Neural progenitor cell (in vitro differentiated cells): ENCODE results near the gene CAPG. TPM values are rescaled to one million over a fixed set of nuclear protein-coding genes. Genes with fewer than 3 reads are reported as not detected.
"Not testable (repeated sequence)": the region's sequence is repeated elsewhere in the genome, so short reads cannot be mapped to it uniquely, and the experiment has no call there.

Source experiments
- DNase-seq: peaks from one replicate; pipeline ENCODE4 v3.0.0-alpha.2; 2016; ENCODE audit warnings: low spot score
- H2AFZ ChIP-seq: fragments of 200-600 bp; sonication (generic); replicated peaks from 2 replicates; pipeline ENCODE4 v1.6.1; 2016; ENCODE audit warnings: antibody characterized with exemption
- H3F3A ChIP-seq: fragments of 200-600 bp; sonication (generic); 2 replicates; pipeline ENCODE4 v1.6.1; 2016; ENCODE audit warnings: antibody characterized with exemption, low read depth
- H3K27ac ChIP-seq: fragments of 200-600 bp; sonication (generic); 2 replicates; pipeline ENCODE4 v1.5.1; 2016; ENCODE audit warnings: mild to moderate bottlenecking
- H3K27me3 ChIP-seq: fragments of 200-600 bp; sonication (generic); 2 replicates; pipeline ENCODE4 v1.6.1; 2016; ENCODE audit warnings: mild to moderate bottlenecking, moderate library complexity
- H3K36me3 ChIP-seq: fragments of 200-600 bp; sonication (generic); 2 replicates; pipeline ENCODE4 v1.5.1; 2016
- H3K4me1 ChIP-seq: fragments of 200-600 bp; sonication (generic); 2 replicates; pipeline ENCODE4 v1.6.1; 2016; ENCODE audit warnings: mixed run types
- H3K4me2 ChIP-seq: fragments of 200-600 bp; sonication (generic); 2 replicates; pipeline ENCODE4 v1.6.1; 2016
- H3K4me3 ChIP-seq: fragments of 200-600 bp; sonication (generic); 2 replicates; pipeline ENCODE4 v1.5.1; 2016
- H3K79me2 ChIP-seq: fragments of 200-600 bp; sonication (generic); 2 replicates; pipeline ENCODE4 v1.6.1; 2016; ENCODE audit warnings: low read depth
- H3K9ac ChIP-seq: fragments of 200-600 bp; sonication (generic); 2 replicates; pipeline ENCODE4 v1.6.1; 2016
- H3K9me3 ChIP-seq: fragments of 200-600 bp; sonication (generic); 2 replicates; pipeline ENCODE4 v1.5.1; 2016; ENCODE audit warnings: low read depth
- H4K20me1 ChIP-seq: fragments of 200-600 bp; sonication (generic); 2 replicates; pipeline ENCODE4 v1.6.1; 2016; ENCODE audit warnings: low read depth
- H3K27ac Mint-ChIP-seq: 3 replicates; pipeline ENCODE4 v1.8.0; 2021; ENCODE audit warnings: mixed read lengths
- H3K27me3 Mint-ChIP-seq: 2 replicates; pipeline ENCODE4 v1.8.0; 2022; ENCODE audit warnings: low read depth, mild to moderate bottlenecking, inconsistent platforms, moderate library complexity, mixed read lengths; ENCODE audit not compliant: insufficient read depth
- H3K36me3 Mint-ChIP-seq: 3 replicates; pipeline ENCODE4 v1.8.0; 2021; ENCODE audit warnings: mixed read lengths
- H3K4me1 Mint-ChIP-seq: 3 replicates; pipeline ENCODE4 v1.8.0; 2021; ENCODE audit warnings: mixed read lengths
- H3K4me3 Mint-ChIP-seq: 3 replicates; pipeline ENCODE4 v1.8.0; 2021; ENCODE audit warnings: mild to moderate bottlenecking, moderate library complexity, mixed read lengths
- H3K9me3 Mint-ChIP-seq: 3 replicates; pipeline ENCODE4 v1.8.0; 2020; ENCODE audit warnings: mixed read lengths
- CTCF ChIP-seq: fragments of 200-600 bp; sonication (generic); IDR thresholded peaks from 2 replicates; pipeline ENCODE4 v1.5.1; 2017; ENCODE audit warnings: antibody characterized with exemption, mild to moderate bottlenecking
- EZH2 ChIP-seq: fragments of 200-600 bp; sonication (generic); IDR thresholded peaks from 2 replicates; pipeline ENCODE4 v1.6.1; 2017; ENCODE audit warnings: antibody characterized with exemption, mild to moderate bottlenecking, moderate library complexity
- EZH2phosphoT487 ChIP-seq: fragments of 200-600 bp; sonication (generic); IDR thresholded peaks from 2 replicates; pipeline ENCODE4 v1.6.1; 2017; ENCODE audit warnings: antibody characterized with exemption
- total RNA-seq: library from RNA; depleted of rRNA; stranded (reverse); fragments of >200 nt; gene quantifications from 2 replicates; pipeline ENCODE4 v1.2.3, GENCODE V29; 2015; ENCODE audit warnings: low replicate concordance

CAPG gene
- total RNA-seq, 1 donor from 2014 or later = 23.9 TPM

GRCh38 chr2:85440729-85441128 is 30.6 kb upstream of the CAPG start:
- DNase-seq = no peak

GRCh38 chr2:85439986-85440385 is 29.8 kb upstream of the CAPG start:
- H3K4me3 Mint-ChIP-seq = no peak overlapping the region
- no peaks in the 10 kb centered on the region for H3K36me3 ChIP-seq
- H3K4me3 ChIP-seq = no peak overlapping the region
- H3K27me3 ChIP-seq = peaks cover 11% of the 10 kb centered on the region
- no peaks in the 10 kb centered on the region for H3K79me2 ChIP-seq
- H2AFZ ChIP-seq = no peak overlapping the region
- H3K27me3 Mint-ChIP-seq = peaks cover 15% of the 10 kb centered on the region
- H3F3A ChIP-seq = peaks cover 17% of the 10 kb centered on the region
- peaks cover 32% of the 10 kb centered on the region for H3K4me1 Mint-ChIP-seq
- H3K27ac Mint-ChIP-seq = no peak overlapping the region
- H3K4me1 ChIP-seq = peaks cover 11% of the 10 kb centered on the region
- TF ChIP-seq EZH2 = no peak
- TF ChIP-seq EZH2phosphoT487 = no peak
- TF ChIP-seq CTCF = no peak
- no peak for DNase-seq
- H3K27ac ChIP-seq = no peak overlapping the region
- H3K9me3 ChIP-seq = no peaks in the 10 kb centered on the region
- H3K9ac ChIP-seq = no peak overlapping the region
- no peaks in the 10 kb centered on the region for H3K36me3 Mint-ChIP-seq
- no peaks in the 10 kb centered on the region for H3K9me3 Mint-ChIP-seq
- H3K4me2 ChIP-seq = no peak overlapping the region
- no peaks in the 10 kb centered on the region for H4K20me1 ChIP-seq

More at GRCh38 chr2:85440729-85441128, 30.6 kb upstream of the CAPG start:
- H3F3A ChIP-seq = peaks cover 17% of the 10 kb centered on the region
- no peaks in the 10 kb centered on the region for H3K9me3 Mint-ChIP-seq
- no peaks in the 10 kb centered on the region for H3K79me2 ChIP-seq
- H3K36me3 Mint-ChIP-seq = no peaks in the 10 kb centered on the region
- no peak overlapping the region for H3K27ac ChIP-seq
- peaks cover 15% of the 10 kb centered on the region for H3K27me3 Mint-ChIP-seq
- H3K4me3 Mint-ChIP-seq = no peak overlapping the region
- peaks cover 11% of the 10 kb centered on the region for H3K4me1 ChIP-seq
- no peaks in the 10 kb centered on the region for H4K20me1 ChIP-seq
- no peak overlapping the region for H3K9ac ChIP-seq
- no peak for TF ChIP-seq EZH2phosphoT487
- no peak for TF ChIP-seq EZH2
- no peak for TF ChIP-seq CTCF
- no peaks in the 10 kb centered on the region for H3K36me3 ChIP-seq
- H3K27me3 ChIP-seq = peaks cover 11% of the 10 kb centered on the region
- H3K4me3 ChIP-seq = no peak overlapping the region
- peak overlapping the region; percentile 35 for H3K27ac Mint-ChIP-seq
- H3K9me3 ChIP-seq = no peaks in the 10 kb centered on the region
- H3K4me2 ChIP-seq = no peak overlapping the region
- no peak overlapping the region for H2AFZ ChIP-seq
- peaks cover 28% of the 10 kb centered on the region for H3K4me1 Mint-ChIP-seq

- not testable (repeated sequence) for H3K9ac ChIP-seq, DNase-seq, H3K79me2 ChIP-seq, H3K4me2 ChIP-seq, H3K36me3 Mint-ChIP-seq, H4K20me1 ChIP-seq, H3K4me3 Mint-ChIP-seq, H3K9me3 ChIP-seq, H3K27ac ChIP-seq, H2AFZ ChIP-seq, H3K27ac Mint-ChIP-seq, H3K4me3 ChIP-seq, H3K36me3 ChIP-seq, H3K9me3 Mint-ChIP-seq
- Histone ChIP-seq H3F3A (peaks cover 17% of the 10 kb centered on the region), H3K4me1 (peaks cover 11% of the 10 kb centered on the region), H3K27me3 (peaks cover 11% of the 10 kb centered on the region)
- Mint-ChIP-seq H3K4me1 (peaks cover 33% of the 10 kb centered on the region), H3K27me3 (peaks cover 15% of the 10 kb centered on the region)
Measured at GRCh38 chr2:85439569-85439968, 29.4 kb upstream of the CAPG start.

DNA sequence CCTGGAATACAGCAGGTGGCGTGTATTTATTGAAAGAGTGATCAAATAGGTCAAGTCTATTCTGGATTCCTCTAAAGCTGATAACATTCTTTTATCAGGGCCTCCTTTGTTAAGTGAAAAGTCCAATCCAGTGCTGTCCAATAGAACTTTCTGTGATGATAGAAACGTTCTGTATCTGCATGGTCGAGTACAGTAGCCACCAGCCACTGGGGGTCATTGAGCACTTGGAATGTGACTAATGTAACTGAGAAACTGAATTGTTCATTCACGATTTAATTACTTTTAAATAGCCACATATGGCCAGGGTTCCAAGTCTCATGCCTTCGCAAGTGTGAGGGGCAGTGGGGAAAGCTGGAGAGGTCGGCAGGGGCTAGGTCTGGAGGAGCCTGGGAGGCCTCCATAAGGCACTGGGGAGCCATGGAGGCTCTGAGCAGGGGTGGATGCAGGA is 28.9 kb upstream of the CAPG start:
- TF ChIP-seq EZH2phosphoT487 (no peak), EZH2 (no peak), CTCF (no peak)
- Histone ChIP-seq H2AFZ (peak overlapping the region; percentile 88), H3K4me1 (peaks cover 11% of the 10 kb centered on the region), H3K36me3 (no peaks in the 10 kb centered on the region), H3K9ac (no peak overlapping the region), H3F3A (peaks cover 17% of the 10 kb centered on the region), H3K4me3 (no peak overlapping the region), H3K4me2 (peak overlapping the region; percentile 83), H4K20me1 (no peaks in the 10 kb centered on the region), H3K9me3 (no peaks in the 10 kb centered on the region), H3K27me3 (peaks cover 11% of the 10 kb centered on the region), H3K27ac (no peak overlapping the region), H3K79me2 (no peaks in the 10 kb centered on the region)
- DNase-seq = no peak
- H3K4me3 Mint-ChIP-seq = no peak overlapping the region
- no peaks in the 10 kb centered on the region for H3K9me3 Mint-ChIP-seq
- H3K4me1 Mint-ChIP-seq = peaks cover 38% of the 10 kb centered on the region
- H3K27me3 Mint-ChIP-seq = peaks cover 13% of the 10 kb centered on the region
- H3K36me3 Mint-ChIP-seq = no peaks in the 10 kb centered on the region
- no peak overlapping the region for H3K27ac Mint-ChIP-seq
